ENCODE data around the gene GPR22.
A peak's percentile ranks its signal among the peaks of the same experiment; 100 is the strongest.

The GPR22 gene

DNA sequence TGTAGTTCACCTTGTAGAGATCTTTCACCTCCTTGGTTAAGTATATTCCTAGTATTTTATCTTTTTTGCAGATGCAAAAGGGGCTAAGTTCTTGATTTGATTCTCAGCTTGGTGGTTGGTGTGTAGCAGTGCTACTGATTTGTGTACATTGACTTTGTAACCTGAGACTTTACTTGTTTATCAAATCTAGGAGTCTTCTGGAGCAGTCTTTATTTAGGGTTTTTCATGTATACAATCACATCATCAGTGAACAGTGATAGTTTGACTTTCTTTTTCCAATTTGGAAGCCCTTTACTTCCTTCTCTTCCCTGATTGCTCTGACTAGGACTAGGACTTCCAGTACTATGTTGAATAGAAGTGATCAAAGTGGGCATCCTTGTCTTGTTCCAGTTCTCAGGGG, 33.8 kb downstream of the GPR22 start:
- H3K4me3 ChIP-seq (ENCODE audit: low read depth in 1 of 2, low read length in 1 of 2): no peak overlapping the region
- H3K36me3 ChIP-seq: no peaks in the 10 kb centered on the region
- TF ChIP-seq, protein P1, sequence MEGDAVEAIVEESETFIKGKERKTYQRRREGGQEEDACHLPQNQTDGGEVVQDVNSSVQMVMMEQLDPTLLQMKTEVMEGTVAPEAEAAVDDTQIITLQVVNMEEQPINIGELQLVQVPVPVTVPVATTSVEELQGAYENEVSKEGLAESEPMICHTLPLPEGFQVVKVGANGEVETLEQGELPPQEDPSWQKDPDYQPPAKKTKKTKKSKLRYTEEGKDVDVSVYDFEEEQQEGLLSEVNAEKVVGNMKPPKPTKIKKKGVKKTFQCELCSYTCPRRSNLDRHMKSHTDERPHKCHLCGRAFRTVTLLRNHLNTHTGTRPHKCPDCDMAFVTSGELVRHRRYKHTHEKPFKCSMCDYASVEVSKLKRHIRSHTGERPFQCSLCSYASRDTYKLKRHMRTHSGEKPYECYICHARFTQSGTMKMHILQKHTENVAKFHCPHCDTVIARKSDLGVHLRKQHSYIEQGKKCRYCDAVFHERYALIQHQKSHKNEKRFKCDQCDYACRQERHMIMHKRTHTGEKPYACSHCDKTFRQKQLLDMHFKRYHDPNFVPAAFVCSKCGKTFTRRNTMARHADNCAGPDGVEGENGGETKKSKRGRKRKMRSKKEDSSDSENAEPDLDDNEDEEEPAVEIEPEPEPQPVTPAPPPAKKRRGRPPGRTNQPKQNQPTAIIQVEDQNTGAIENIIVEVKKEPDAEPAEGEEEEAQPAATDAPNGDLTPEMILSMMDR (IDR thresholded peaks at IDR 0.05): no peak
- peaks cover 12 to 13% of the 10 kb centered on the region in 2 experiments for H3K4me1 ChIP-seq (ENCODE audit: control insufficient read depth in 1 of 2, insufficient read depth in 1 of 2, low read depth in 1 of 2, low read length in 1 of 2)
- no peaks in the 10 kb centered on the region for H3K9me3 ChIP-seq
- H3K27ac ChIP-seq: no peak overlapping the region
- no peaks in the 10 kb centered on the region for H3K27me3 ChIP-seq

DNA sequence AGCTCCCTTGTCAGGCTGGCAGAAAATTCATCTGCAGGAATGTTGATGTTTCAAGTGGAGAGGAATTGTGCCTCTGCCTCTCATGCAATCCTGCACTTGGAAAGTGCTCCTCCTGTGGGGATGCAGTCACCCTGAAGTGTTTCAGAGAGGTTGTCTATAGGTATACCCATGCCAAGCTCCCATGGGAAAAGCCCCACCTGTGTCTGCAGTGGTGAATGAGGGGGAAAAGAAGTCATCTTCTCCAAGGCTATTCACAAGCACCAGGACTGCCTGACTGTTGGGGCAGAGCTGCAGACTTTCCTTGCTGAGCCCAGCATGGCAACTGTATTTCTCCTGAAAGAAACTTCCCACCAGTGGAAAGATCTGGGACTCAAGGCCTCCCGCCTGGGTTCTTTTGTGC, 35.5 kb downstream of the GPR22 start:
- Histone ChIP-seq H3K4me1 (ENCODE audit: control insufficient read depth in 1 of 2, insufficient read depth in 1 of 2, low read depth in 1 of 2, low read length in 1 of 2) (peaks cover 12 to 13% of the 10 kb centered on the region in 2 experiments), H3K27me3 (no peaks in the 10 kb centered on the region), H3K9me3 (no peaks in the 10 kb centered on the region), H3K27ac (no peak overlapping the region), H3K4me3 (ENCODE audit: low read depth in 1 of 2, low read length in 1 of 2) (no peak overlapping the region), H3K36me3 (no peaks in the 10 kb centered on the region)
- TF ChIP-seq, protein P1 (IDR thresholded peaks at IDR 0.05): no peak

DNA sequence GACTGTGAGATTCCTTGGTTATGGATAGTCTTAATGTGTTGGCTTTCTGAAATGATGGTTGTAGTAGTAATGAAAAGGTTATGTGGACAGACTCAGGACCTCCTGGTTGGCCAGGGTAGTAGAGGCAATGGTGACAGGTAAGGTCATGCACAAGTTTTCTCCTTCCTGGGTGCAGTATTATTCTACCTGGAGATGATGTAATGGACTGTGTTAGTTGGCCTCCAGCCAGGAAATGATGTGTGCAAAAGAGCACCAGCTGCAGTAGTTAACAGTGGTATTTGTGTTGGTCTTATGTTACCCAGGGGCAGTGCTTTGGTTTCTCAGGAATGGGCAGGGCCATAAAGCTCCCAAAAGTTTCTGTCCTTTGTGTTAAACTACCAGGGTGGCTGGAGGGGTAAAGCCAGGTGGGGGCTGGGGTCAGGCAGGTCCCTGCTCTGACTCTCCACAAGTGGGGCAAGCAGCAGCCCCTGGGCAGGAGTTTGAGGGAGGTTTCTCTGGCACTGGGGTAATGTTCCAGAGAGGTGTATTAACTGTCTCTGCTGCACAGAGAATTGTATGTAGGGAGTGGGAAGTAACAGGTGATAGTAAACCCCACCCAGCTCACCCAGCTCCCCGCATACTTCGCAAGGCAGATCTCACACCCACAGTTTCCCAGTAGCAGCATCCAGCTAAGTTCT, 36.3 kb downstream of the GPR22 start:
- TF ChIP-seq, protein P1 (IDR thresholded peaks at IDR 0.05): no peak
- no peaks in the 10 kb centered on the region for H3K36me3 ChIP-seq
- H3K9me3 ChIP-seq: no peaks in the 10 kb centered on the region
- H3K4me1 ChIP-seq (ENCODE audit: control insufficient read depth in 1 of 2, insufficient read depth in 1 of 2, low read depth in 1 of 2, low read length in 1 of 2): peaks cover 12 to 13% of the 10 kb centered on the region in 2 experiments
- H3K27me3 ChIP-seq: no peaks in the 10 kb centered on the region
- no peak overlapping the region for H3K4me3 ChIP-seq (ENCODE audit: low read depth in 1 of 2, low read length in 1 of 2)
- H3K27ac ChIP-seq: peak overlapping the region; percentile 27

DNA sequence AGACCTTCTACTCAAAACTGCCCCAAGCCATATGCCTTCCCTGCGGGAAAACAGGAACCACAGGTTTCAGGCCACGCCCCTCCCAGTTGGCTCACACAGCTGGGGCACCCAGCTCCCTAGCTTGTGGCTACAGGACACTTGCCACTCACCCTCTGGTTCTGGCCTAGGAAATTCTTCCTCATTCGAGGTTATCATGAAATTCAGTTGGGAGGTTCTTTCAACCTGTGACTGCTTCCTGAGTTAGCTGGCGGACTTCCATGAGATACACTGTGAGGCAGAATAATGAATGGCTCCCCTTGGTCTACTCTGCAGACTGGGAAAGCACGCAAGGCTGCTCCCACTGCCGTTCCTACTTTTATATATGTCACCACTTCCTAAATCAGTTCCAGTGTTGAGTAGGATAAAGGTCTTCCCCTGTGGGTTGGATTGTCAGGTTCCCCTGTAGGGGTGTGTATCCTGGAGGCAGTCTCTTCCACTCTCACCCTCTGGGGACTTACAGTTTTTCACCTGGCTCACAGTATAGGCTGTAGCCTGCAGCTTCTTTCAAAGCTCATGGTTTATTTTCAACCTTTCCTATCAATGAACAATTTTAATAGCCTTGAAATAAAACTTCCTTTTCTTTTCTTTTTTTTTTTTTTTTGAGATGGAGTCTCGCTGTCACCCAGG, 37.0 kb downstream of the GPR22 start:
- TF ChIP-seq, protein P1 (IDR thresholded peaks at IDR 0.05): no peak

More for the DNA sequence above, 37.0 kb downstream of the GPR22 start:
- Histone ChIP-seq H3K4me1 (ENCODE audit: control insufficient read depth in 1 of 2, insufficient read depth in 1 of 2, low read depth in 1 of 2, low read length in 1 of 2) (peaks cover 12 to 13% of the 10 kb centered on the region in 2 experiments), H3K36me3 (no peaks in the 10 kb centered on the region), H3K9me3 (no peaks in the 10 kb centered on the region), H3K4me3 (ENCODE audit: low read depth in 1 of 2, low read length in 1 of 2) (no peak overlapping the region), H3K27ac (peak overlapping the region; percentile 27), H3K27me3 (no peaks in the 10 kb centered on the region)

All from neutrophil (primary cell).